AG04449 (cell line): Measurements from ENCODE around the gene PCBP3.

Source experiments
- CTCF ChIA-PET: fragments of 350-600 bp; formaldehyde crosslinking; extraction: SDS; loops from one replicate; lab custom pipeline; 2021; ENCODE audit warnings: antibody characterized with exemption; lab: Yijun Ruan, JAX
- POLR2A ChIA-PET: fragments of 400-600, 350-600 bp; formaldehyde crosslinking; extraction: SDS; loops from one replicate; lab custom pipeline; 2020; ENCODE audit warnings: antibody characterized with exemption, inconsistent platforms; lab: Yijun Ruan, JAX
- DNase-seq: peaks from one replicate; pipeline ENCODE4 v3.0.0-alpha.2; 2010; ENCODE audit warnings: low read depth, low spot score
- H3K4me3 ChIP-seq: 2 replicates; pipeline ENCODE4 v1.5.1; 2011; ENCODE audit warnings: low read depth, mild to moderate bottlenecking, control low read depth, low read length
- TF ChIP-seq, protein P1 (sequence below): IDR thresholded peaks from one replicate; pipeline ENCODE4 v1.5.1; 2011; ENCODE audit warnings: mild to moderate bottlenecking, moderate library complexity, low read length, control low read depth, inconsistent platforms; ENCODE audit not compliant: insufficient read depth; ENCODE audit errors: missing control alignments

The PCBP3 gene

DNA sequence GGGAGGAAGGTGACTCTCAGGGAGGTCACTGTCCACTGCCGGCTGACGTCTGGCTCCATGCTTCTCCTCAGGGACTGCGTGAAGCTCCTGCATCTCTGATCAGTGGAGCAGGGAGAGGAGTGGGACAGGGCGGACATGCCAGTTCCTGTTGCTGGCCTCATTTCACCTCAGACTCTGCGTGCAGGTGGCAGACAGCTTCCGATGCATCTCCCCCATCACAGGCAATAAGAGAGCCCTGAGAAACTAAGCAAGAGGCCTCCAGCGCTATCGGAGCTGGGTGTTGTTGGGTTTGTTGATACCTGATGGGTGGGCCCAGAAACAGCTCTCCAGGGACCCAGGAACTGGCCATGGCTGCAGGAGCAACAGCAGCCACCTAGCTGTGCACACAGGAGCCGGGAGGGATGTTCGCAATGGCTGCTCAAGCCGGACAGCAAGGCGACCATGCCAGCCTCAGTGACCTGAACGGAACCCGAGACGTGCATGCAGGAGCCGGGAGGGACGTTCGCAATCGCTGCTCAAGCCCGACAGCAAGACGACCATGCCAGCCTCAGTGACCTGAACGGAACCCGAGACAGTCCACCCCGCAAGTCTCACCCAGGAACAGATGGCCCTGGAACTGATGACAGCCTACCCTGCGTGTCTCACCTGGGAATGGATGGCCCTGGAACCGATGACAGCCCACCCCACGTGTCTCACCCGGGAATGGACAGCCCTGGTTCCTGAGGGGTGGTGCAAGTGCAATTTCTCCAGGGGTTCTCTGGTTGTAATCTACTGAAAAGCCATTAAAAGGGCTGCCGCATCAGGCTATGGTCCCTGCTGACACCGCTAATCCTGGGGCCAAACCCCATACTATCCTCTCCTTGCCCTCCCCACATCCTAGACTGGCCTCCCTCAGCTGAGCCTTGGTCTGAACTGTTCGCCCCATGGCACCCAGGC is 14.2 kb upstream of the PCBP3 start:
- TF ChIP-seq, protein P1, sequence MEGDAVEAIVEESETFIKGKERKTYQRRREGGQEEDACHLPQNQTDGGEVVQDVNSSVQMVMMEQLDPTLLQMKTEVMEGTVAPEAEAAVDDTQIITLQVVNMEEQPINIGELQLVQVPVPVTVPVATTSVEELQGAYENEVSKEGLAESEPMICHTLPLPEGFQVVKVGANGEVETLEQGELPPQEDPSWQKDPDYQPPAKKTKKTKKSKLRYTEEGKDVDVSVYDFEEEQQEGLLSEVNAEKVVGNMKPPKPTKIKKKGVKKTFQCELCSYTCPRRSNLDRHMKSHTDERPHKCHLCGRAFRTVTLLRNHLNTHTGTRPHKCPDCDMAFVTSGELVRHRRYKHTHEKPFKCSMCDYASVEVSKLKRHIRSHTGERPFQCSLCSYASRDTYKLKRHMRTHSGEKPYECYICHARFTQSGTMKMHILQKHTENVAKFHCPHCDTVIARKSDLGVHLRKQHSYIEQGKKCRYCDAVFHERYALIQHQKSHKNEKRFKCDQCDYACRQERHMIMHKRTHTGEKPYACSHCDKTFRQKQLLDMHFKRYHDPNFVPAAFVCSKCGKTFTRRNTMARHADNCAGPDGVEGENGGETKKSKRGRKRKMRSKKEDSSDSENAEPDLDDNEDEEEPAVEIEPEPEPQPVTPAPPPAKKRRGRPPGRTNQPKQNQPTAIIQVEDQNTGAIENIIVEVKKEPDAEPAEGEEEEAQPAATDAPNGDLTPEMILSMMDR = no peak
- no peak overlapping the region for H3K4me3 ChIP-seq
- DNase-seq = no peak
- CTCF ChIA-PET = interaction anchor here (1.6 kb wide), 1 partner anchor 33 kb away, joined by 9 read pairs; no protein-coding TSS in a partner anchor
- POLR2A ChIA-PET = no interaction called here

DNA sequence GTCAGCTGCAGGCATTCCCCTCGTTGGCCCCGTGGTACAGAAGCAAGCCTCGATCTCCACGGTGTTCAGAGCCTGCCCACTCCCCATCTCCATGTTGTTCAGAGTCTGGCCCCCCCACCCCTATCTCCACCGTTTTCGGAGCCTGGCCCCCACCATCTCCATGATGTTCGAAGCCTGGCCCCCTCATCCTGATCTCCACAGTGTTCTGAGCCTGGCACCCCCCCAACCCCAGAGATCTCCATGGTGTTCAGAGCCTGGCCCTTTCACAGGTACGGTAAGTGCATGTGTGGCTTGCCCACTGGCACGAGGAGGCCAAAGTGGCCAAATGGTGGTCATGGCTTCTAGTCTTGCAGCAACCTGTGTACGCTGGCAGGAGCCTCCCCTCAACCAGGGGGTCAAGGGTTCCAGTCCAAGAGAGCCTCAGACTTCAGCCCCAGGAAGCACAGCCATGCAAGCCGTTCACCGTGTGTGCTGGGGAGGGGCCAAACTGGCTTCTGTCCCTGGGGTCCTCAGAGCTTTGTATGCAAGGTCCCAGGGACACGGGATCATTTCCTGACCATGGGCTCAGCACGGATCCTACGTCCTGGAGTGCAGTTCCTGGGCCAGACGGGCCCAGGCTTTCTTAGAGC is 13.3 kb upstream of the PCBP3 start:
- CTCF ChIA-PET = no interaction called here
- POLR2A ChIA-PET = no interaction called here
- no peak for DNase-seq
- TF ChIP-seq, protein P1 = no peak
- no peak overlapping the region for H3K4me3 ChIP-seq

DNA sequence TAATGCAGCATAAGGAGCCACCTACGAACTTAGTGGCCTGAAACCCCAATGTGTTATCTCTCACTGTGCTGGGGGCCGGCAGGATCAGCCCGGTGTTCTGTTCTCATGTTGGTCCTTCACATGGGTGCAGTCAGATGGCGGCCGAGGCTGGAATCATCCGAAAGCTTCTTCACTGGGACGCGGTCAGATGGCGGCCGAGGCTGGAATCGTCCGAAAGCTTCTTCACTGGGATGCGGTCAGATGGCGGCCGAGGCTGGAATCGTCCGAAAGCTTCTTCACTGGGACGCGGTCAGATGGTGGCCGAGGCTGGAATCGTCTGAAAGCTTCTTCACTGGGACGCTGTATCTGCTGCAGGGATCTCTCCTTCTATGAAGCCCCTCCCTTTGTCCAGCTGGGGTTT is 12.6 kb upstream of the PCBP3 start:
- TF ChIP-seq, protein P1 = no peak
- DNase-seq = no peak
- CTCF ChIA-PET = no interaction called here
- POLR2A ChIA-PET = no interaction called here
- no peak overlapping the region for H3K4me3 ChIP-seq

DNA sequence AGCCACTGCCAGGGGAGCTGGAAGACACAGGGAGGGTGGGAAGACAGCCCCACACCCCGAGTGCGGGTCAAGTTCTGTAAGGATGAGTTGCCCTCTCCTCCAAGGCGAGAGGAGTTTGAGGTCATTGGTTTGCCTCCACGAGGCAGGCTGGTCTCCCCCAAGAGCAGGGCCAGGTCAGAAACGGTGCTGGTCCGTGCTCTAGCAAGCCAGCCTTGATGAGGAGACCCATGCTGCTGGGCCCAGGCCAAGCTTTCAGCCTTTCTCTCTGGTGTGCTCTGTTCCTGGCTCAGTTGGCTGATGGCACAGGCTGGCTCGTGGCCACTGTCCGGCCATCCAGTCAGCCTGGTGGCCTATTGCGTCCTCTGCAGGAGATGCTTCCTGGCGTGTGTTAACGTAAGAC is 12.0 kb upstream of the PCBP3 start:
- ChIA-PET CTCF (no interaction called here), POLR2A (no interaction called here)
- DNase-seq = no peak
- TF ChIP-seq, protein P1 = no peak
- H3K4me3 ChIP-seq = no peak overlapping the region

DNA sequence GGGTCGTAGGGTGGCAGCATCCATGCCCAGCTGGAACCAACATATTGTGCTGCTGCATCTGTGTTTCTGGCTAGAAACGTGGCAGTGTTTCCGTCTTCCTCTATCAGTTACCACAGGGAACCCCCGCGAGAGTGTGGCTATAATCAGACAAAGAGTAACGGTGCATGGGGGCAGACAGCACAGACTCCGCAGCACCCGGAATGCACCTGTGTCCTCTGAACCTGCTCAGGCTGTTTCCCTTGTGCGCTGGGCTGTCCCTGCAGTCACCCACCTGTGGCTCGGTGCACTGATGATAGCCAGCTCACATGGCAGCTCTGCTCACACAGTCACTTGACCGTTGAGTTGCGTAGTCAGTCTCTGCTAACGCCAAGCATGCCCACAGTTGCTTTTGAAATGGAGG is 11.4 kb upstream of the PCBP3 start:
- no peak for DNase-seq
- H3K4me3 ChIP-seq = no peak overlapping the region
- ChIA-PET POLR2A (no interaction called here), CTCF (no interaction called here)
- TF ChIP-seq, protein P1 = no peak

DNA sequence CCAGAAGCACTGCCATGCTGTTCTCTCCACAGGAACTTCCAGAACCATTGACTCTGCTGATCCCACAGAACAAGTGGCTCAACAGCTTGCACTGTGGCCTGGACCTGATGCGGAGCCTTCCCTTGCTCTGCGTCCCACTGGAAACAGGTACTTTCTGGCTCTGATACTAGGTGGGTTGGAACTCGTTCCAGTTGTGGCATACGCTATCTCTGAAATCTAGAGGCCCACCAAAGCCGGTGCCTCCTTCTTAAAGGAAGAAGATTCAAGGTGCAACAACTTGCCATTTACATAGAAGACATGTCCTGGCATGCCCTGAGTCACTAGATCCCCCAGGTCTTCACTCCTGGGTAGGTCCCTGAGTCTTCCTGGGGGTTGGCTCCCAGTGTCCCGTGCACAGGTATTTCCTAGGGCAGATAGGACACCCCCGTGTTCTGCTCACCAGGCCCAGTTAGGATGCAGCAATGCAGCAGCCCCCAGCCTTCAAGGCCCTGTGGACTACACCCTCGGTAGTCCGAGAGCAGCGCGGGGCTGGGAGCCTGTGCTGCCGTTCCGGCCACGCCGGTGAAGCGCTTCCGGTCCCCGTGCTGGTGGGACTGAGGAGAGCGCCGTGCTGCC is 10.8 kb upstream of the PCBP3 start:
- TF ChIP-seq, protein P1 = no peak
- no peak for DNase-seq
- no peak overlapping the region for H3K4me3 ChIP-seq
- CTCF ChIA-PET = no interaction called here
- POLR2A ChIA-PET = no interaction called here
